Ovary (tissue), 9 donors: ENCODE measurements around the gene BCAR3. TPM values are rescaled to one million over a fixed set of nuclear protein-coding genes. Genes with fewer than 3 reads are reported as not detected.
"Not testable (repeated sequence)": the region's sequence is repeated elsewhere in the genome, so short reads cannot be mapped to it uniquely, and the experiment has no call there.

Experiments
- DNase-seq, 5 donors: peaks; one replicate each; pipeline ENCODE4 v3.0.0-alpha.2; 2019 to 2020
- H3K27ac ChIP-seq, 2 donors: fragments of 200-600 bp; one replicate each; pipeline versions ENCODE4 v1.5.1 to v1.8.0; 2019 to 2022
- H3K27me3 ChIP-seq: fragments of 200-600 bp; one replicate; pipeline ENCODE4 v1.8.0; 2022
- H3K36me3 ChIP-seq: fragments of 200-600 bp; sonication (generic); one replicate; pipeline ENCODE4 v1.5.1; 2019
- H3K4me1 ChIP-seq: one replicate; pipeline ENCODE4 v1.8.1; 2013; ENCODE audit warnings: mild to moderate bottlenecking, moderate library complexity; ENCODE audit not compliant: insufficient read depth
- H3K4me3 ChIP-seq: fragments of 200-600 bp; sonication (generic); one replicate; pipeline ENCODE4 v1.5.1; 2017
- H3K9me3 ChIP-seq, 2 donors: fragments of 200-600 bp in 1 of 2; sonication (generic) in 1 of 2; one replicate each; pipeline versions ENCODE4 v1.5.1 to v1.8.1; 2013 to 2019; ENCODE audit warnings: mild to moderate bottlenecking in 1 of 2, moderate library complexity in 1 of 2
- EP300 ChIP-seq: sonication (generic); formaldehyde crosslinking; IDR thresholded peaks from one replicate; pipeline ENCODE4 v1.6.1; 2017; ENCODE audit warnings: antibody characterized with exemption
- POLR2A ChIP-seq: fragments of 450-650 bp; IDR thresholded peaks from one replicate; pipeline ENCODE4 v1.6.1; 2017; ENCODE audit warnings: antibody characterized with exemption, mild to moderate bottlenecking, moderate library complexity
- WGBS, 3 donors: extraction: QIAGEN DNeasy Blood & Tissue Kit in 1 of 3; methylation state at CpG; one replicate each; pipeline versions ENCODE4 v1.1.5 to v1.1.7; 2013 to 2017; 5-methylcytosine and 5-hydroxymethylcytosine counted together
- intact Hi-C, 4 donors: fragments of 100-400 bp; cut with DNase I; formaldehyde crosslinking; loops; one replicate each; pipeline versions ENCODE4 v1.11.0 to v1.15.1; 2022 to 2023
- polyA plus RNA-seq, 2 donors: library from polyadenylated mRNA; stranded (reverse); fragments of 200-250 nt in 1 of 2; fragments of 350-450 nt in 1 of 2; fragmentation: Illumina TruSeq in 1 of 2; extraction: RNeasy Lipid Tissue Mini Kit (QIAGEN cat#74804) in 1 of 2; gene quantifications; one replicate each; pipeline ENCODE4 v1.2.3, GENCODE V29; 2013 to 2014
- total RNA-seq, 7 donors: library from RNA; depleted of rRNA in 2 of 7; stranded (reverse); fragments of >200 nt in 2 of 7; fragmentation: NEBNext Ultra II Directional in 3 of 7; extraction: Animal tissue kit (Norgen Biotek cat#: 25700) in 3 of 7; gene quantifications; one replicate each; pipeline versions ENCODE4 v1.1.0 to v1.2.4, GENCODE V29; 2016 to 2023
- TF ChIP-seq, protein P1 (sequence below), 3 donors: fragments of 450-650 bp in 2 of 3; fragments of 200-600 bp in 1 of 3; IDR thresholded peaks; one replicate each; pipeline versions ENCODE4 v1.5.1 to v1.8.0; 2016 to 2022; ENCODE audit warnings: antibody characterized with exemption in 3 of 3, mild to moderate bottlenecking in 1 of 3
- donor health status: DM: no; HTN: no; CAD: no; lungs with moderate emphysema.
- donor health status: DM: no; HTN: no; CAD: no.
- donor health status: Bipolar disorder and iron deficiency.
- donor health status: DM: yes; HTN: yes; CAD: no.
- donor health status: DM: no; HTN: no; CAD: no.
- donor health status: DM: yes; HTN: yes; CAD: no.

The BCAR3 gene
- total and polyA plus RNA-seq, 9 donors, result 13.8 to 30.8 (median 17.5) TPM

DNA sequence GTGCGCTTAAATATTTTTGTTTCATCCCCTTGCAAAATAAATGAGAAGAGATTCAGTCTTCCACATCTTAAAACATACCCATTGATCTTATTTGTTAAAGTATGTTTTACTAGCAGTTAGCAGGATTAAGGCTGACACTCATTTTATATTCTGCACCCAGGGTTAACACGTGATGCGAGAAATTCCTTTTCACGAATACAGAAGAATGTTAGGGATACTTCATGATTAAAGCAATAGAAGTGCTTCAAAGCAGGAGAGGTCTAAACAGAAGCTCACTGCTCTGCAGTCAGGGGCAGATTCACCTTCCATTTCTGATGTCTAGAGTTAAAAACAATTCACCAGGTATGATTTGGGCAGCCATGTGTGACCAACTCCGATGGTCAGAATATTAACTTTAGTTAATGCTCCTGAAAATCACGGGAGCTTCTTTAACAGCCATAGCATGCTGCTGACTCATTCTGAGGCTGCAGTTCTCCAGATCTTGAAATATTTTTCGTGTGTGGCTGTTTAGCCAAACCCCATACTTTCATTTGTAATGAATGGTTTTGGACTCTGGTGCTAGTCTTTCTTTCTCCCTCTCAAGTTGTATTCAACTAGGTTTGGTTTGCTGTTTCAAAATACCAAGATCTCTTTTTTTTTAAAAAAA, 19.7 kb downstream of the BCAR3 start:
- Histone ChIP-seq H3K36me3 (no peaks in the 10 kb centered on the region), H3K27ac (peak overlapping the region in 1 of 2 donors; percentile 60), H3K27me3 (no peaks in the 10 kb centered on the region), H3K9me3 (no peaks in the 10 kb centered on the region), H3K4me3 (no peak overlapping the region), H3K4me1 (peaks cover 26% of the 10 kb centered on the region)
- intact Hi-C loops, result no loop called here
- WGBS, 3 donors, result 23 to 26% (median 26%) methylated on average over 7 of the region's 7 CpGs
- peak in 1 of 5 donors; percentile 46 for DNase-seq
- no peak for TF ChIP-seq EP300
- no peak for TF ChIP-seq POLR2A
- TF ChIP-seq, protein P1, sequence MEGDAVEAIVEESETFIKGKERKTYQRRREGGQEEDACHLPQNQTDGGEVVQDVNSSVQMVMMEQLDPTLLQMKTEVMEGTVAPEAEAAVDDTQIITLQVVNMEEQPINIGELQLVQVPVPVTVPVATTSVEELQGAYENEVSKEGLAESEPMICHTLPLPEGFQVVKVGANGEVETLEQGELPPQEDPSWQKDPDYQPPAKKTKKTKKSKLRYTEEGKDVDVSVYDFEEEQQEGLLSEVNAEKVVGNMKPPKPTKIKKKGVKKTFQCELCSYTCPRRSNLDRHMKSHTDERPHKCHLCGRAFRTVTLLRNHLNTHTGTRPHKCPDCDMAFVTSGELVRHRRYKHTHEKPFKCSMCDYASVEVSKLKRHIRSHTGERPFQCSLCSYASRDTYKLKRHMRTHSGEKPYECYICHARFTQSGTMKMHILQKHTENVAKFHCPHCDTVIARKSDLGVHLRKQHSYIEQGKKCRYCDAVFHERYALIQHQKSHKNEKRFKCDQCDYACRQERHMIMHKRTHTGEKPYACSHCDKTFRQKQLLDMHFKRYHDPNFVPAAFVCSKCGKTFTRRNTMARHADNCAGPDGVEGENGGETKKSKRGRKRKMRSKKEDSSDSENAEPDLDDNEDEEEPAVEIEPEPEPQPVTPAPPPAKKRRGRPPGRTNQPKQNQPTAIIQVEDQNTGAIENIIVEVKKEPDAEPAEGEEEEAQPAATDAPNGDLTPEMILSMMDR (IDR thresholded peaks at IDR 0.05), result no peak

DNA sequence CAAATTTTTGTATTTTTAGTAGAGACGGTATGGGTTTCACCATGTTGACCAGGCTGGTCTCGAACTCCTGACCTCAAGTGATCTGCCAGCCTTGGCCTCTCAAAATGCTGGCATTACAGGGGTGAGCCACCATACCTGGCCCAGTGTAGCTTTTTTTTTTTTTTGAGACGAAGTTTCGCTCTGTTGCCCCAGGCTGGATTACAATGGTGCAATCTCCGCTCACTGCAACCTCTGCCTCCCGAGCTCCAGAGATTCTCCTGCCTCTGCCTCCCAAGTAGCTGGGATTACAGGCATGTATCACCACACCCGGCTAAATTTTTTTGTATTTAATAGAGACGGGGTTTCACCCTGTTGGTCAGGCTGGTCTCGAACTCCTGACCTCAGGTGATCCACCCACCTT, 20.3 kb downstream of the BCAR3 start:
- H3K4me3 ChIP-seq, H3K36me3 ChIP-seq, DNase-seq, H3K27me3 ChIP-seq, H3K9me3 ChIP-seq, intact Hi-C loops: not testable (repeated sequence)
- 90 to 97% (median 91%) methylated on average over 9 of the region's 9 CpGs for WGBS, 3 donors
- Histone ChIP-seq H3K4me1 (peaks cover 26% of the 10 kb centered on the region), H3K27ac (peak overlapping the region in 1 of 2 donors; percentile 21)

DNA sequence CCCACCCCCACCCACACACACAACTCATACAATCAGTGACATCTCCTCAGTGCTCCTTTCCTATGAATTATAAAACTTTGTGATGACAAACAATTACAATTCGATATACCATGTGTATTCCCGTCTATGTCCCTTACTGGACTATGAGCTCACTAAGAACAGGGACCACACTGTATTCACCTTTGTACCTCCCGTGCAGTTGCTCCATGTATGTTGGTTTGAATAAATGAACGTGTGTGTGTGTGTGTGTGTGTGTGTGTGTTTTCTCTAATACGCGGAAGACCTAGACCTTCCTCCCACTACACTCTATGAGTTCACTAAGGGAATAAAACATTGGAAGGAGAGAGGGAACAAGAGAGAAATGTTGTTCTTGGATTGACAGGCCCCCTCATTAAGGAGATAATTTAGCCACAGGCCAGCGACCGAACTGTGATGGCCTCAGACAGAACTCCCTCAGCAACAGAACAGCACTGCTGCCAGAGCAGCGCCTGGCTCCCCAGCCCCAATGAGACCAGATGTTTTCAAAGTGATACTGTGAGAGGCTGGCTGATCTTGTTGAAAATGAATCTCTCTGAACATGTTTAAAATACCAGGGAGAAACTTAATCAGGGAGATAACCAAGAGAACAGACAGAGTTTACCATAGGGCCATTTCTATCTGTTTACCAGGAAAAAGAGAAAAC, 21.7 kb downstream of the BCAR3 start:
- DNase-seq, result peak in 3 of 5 donors; percentile 44 to 62 (median 46)
- Histone ChIP-seq H3K4me3 (no peak overlapping the region), H3K9me3 (no peaks in the 10 kb centered on the region), H3K4me1 (peaks cover 20% of the 10 kb centered on the region), H3K27ac (peak overlapping the region in 1 of 2 donors; percentile 49), H3K27me3 (no peaks in the 10 kb centered on the region), H3K36me3 (no peaks in the 10 kb centered on the region)
- intact Hi-C loops, result no loop called here
- TF ChIP-seq POLR2A (no peak), EP300 (no peak)
- TF ChIP-seq, protein P1 (IDR thresholded peaks at IDR 0.05), result no peak
- 17 to 26% (median 25%) methylated on average over 9 of the region's 9 CpGs for WGBS, 3 donors

DNA sequence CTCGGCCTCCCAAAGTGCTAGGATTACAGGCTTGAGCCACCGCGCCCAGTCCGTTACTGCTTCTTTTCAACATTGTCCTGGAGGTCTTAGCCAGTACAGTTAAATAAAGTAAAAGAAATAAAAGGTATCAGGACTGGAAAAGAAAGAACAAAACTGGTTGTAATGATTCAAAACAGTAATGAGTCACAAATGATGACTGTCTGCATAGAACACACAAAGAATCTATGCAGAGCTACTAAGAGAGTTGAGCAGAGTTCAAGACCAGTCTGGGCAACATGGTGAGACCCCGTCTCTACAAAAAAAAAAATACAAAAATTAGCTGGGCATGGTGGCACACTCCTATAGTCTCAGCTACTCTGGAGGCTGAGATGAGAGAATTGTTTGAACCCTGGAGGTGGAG, 23.4 kb downstream of the BCAR3 start:
- intact Hi-C loops, result no loop called here
- Histone ChIP-seq H3K4me1 (peaks cover 13% of the 10 kb centered on the region), H3K27me3 (no peaks in the 10 kb centered on the region), H3K9me3 (no peaks in the 10 kb centered on the region), H3K4me3 (no peak overlapping the region), H3K27ac (no peak overlapping the region), H3K36me3 (no peaks in the 10 kb centered on the region)
- no peak for DNase-seq
- TF ChIP-seq, protein P1 (IDR thresholded peaks at IDR 0.05), result no peak
- TF ChIP-seq POLR2A (no peak), EP300 (no peak)
- 96 to 97% (median 96%) methylated on average over 5 of the region's 5 CpGs for WGBS, 3 donors

- WGBS, 3 donors, result 94 to 96% (median 94%) methylated on average over 5 of the region's 5 CpGs
- no peak for DNase-seq
Observed at GRCh38 chr1:93656491-93656890, 25.1 kb downstream of the BCAR3 start.

More at GRCh38 chr1:93656491-93656890, 25.1 kb downstream of the BCAR3 start:
- Histone ChIP-seq H3K9me3 (no peaks in the 10 kb centered on the region), H3K27ac (no peak overlapping the region), H3K27me3 (no peaks in the 10 kb centered on the region), H3K4me1 (peaks cover 17% of the 10 kb centered on the region), H3K36me3 (no peaks in the 10 kb centered on the region), H3K4me3 (no peak overlapping the region)
- intact Hi-C loops, result no loop called here
- TF ChIP-seq, protein P1 (IDR thresholded peaks at IDR 0.05), result no peak
- TF ChIP-seq EP300 (no peak), POLR2A (no peak)
